Measurements from ENCODE around the gene UBL5. TPM values are rescaled to one million over a fixed set of nuclear protein-coding genes. Genes with fewer than 3 reads are reported as not detected.
"Not testable (repeated sequence)": the region's sequence is repeated elsewhere in the genome, so short reads cannot be mapped to it uniquely, and the experiment has no call there.

UBL5 gene
- total RNA-seq, 1 donor from 2014 or later: 181 TPM

DNA sequence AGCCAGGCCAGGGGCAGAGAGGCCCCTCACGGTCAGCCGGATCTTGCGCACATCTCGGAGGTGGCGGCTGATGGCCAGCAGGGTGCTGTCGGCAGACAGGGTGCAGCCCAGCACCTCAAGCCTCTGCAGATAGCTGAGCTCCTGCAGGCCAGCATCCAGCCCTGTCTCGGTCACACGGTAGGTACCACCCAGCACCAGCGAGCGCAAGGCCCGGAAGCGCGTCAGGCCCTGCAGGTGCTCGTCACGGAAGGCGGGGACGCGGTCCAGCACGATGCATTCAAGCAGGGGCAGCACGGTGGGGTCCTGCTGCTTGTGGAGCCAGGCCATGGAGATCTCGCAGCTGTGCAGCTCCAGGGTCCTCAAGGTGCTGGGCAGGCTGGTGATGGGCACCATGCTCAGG is 16.6 kb upstream of the UBL5 start:
- no peak for DNase-seq (ENCODE audit: low read depth, low spot score)

DNA sequence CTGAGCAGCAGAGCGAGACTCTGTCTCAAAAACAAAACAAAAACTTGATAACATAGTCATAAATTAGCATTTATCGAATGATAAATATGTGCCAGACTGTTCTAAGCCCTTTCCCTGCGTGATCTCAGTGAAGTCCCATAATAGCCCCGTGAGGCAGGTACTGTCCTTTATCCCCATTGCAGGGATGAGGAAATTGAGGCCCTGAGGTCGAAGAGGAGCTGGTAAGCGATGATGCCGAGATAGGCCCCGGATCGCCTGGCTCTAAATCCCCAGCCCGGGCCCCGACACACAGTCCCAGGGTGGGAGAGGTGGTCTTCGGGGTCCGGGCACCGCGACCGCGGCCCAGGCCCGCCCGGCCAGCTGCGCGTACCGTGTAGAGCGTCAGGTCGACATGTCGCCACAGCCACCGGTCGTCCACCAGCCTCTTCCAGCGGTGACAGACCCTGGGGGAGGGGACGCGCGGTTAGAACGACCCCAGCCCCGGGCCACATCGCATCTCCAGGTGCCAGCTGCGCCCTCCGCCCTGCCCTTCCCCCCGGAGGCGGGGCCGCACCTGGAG is 9.5 kb upstream of the UBL5 start:
- no peak for DNase-seq (ENCODE audit: low read depth, low spot score)

DNA sequence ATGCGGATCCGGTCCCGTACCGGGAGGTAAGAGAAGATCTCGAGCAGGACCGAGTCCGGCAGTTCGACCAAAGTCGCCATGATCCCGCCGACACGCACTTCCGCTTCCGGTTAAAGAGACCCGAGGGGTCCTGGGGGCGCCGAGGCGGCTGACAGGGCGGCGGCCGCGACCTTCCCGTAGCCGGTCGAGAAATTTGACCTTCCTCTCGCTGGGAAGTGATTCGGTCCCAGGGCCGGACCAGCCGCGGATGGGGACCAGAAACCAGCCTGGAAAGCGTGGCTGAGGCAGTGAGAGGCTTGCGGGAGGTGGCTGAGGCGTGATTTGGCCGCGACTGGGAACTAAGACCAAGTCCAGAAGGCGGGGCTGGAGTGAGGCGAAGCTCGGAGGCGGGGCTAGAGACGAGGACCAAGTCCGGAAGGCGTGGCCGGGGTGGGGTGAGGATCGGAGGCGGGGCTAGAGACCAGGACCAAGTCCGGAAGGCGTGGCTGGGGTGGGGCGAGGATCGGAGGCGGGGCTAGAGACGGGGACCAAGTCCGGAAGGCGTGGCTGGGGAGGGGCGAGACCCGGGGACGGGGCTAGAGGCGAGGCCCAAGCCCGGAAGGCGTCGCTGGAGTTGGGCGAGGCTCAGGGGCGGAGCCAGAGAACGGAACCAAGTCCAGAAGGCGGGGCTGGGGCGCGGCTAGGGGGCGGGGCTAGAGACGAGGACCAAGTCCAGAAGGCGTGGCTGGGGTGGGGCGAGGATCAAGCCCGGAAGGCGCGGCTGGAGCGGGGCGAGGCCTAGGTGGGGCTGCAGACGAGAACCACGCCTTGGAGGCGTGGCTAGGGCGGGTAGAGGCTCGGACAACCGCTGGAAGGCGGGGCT is 8.8 kb upstream of the UBL5 start, which contains the start of gene FBXL12:
TSS of gene FBXL12 (minus strand) at position 346 of the 862 bp plus-strand sequence. CDS start at position 80, 266 bp downstream.
- DNase-seq (ENCODE audit: low read depth, low spot score): peak; percentile 98

DNA sequence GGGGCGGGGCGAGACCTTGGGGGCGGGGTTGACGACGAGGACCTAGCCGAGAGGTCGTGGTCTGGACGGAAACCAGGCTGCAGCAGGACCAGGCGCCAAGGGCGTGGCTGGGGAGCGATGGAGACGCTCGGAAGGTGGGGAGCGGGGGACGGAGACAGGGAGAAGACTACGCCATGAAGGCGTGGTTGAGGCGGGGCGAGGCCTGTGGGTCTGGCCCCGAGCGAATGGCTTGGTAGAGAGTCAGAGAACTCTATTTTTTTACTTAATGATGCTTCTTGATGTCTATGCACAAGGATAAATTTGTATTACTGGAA is 8.2 kb upstream of the UBL5 start:
- no peak for DNase-seq (ENCODE audit: low read depth, low spot score)

DNA sequence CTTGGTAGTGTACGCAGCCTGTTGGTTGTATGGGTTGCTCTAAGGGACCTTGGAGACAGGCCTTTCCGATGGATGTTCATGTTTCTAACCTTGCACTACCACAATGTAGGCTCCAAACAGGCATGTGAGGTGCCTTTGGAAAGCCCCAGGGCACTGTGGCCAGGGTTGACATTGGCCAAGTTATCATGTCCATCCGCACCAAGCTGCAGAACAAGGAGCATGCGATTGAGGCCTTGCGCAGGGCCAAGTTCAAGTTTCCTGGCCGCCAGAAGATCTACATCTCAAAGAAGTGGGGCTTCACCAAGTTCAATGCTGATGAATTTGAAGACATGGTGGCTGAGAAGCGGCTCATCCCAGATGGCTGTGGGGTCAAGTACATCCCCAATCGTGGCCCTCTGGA is 7.7 kb upstream of the UBL5 start:
- not testable (repeated sequence) for DNase-seq (ENCODE audit: low read depth, low spot score)

GRCh38 chr19:9823816-9824215 is 3.9 kb upstream of the UBL5 start:
- no peak for DNase-seq (ENCODE audit: low read depth, low spot score)

GRCh38 chr19:9828551-9829063 is 889 bp downstream of the UBL5 start:
- DNase-seq (ENCODE audit: low read depth, low spot score): no peak

DNA sequence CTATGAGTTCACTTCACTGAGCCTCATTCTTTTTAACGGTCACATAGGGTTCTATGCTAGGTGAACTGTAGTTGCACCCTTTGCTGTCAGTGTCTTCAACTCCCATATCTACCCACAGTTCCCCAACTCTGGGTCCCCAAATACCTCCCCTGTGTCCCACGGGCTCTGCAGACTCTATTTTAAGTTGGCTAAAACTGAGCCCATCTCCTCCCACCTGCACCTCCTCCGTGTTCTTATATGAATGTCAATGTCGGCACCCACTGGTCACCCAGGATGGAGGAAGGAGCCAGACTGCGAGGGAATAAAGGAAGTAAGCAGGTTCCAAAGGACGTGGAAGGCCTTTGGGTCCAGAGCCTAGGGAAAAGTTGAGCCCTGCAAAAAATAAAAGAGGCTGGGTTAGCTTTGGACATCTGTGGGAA is 6.6 kb downstream of the UBL5 start:
- no peak for DNase-seq (ENCODE audit: low read depth, low spot score)

DNA sequence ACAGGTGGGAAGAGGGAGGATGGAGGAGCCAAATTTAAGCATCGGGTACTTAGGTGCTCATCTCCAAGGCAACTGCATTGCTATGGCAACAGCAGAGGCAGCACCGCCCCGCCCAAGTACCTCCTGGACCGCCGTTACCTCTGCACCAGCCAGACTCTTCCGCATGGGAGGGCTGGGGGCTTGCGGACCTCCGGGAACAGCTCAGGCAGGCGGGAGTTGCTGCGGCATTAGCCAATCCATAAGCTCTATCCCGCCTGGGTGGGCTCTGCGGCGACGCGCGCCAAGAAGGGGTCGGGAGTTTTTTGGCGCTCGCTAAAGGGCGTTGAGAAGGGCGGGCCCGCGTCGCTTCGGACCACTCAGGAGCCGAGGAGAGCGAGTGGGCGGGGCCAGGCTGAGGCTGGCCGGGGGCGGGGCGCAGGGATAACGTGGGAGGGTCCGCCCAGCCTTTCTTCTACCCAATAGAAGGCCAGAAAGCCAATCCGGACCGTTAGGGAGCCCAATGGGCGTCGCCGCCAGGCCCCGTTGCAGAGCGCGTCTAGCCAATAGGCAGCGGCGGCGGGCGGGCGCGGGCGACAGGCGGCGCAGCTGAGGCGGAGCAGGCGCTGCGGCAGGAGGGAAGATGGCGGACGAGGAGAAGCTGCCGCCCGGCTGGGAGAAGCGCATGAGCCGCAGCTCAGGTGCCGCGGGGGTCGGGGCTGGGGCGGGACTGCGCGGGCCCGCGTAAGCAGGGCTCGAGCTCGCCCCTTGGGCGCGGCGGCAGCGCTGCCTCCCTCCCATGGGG is 7.2 kb downstream of the UBL5 start, which contains the start of gene PIN1:
TSS of gene PIN1 (plus strand) at position 593 of the 781 bp plus-strand sequence. CDS start at position 620, 27 bp downstream.
- DNase-seq (ENCODE audit: low read depth, low spot score): peak; percentile 93

- DNase-seq (ENCODE audit: low read depth, low spot score): no peak
These were observed 7.8 kb downstream of the UBL5 start for GRCh38 chr19:9835507-9835949.

GRCh38 chr19:9836021-9836420 is 8.3 kb downstream of the UBL5 start:
- DNase-seq (ENCODE audit: low read depth, low spot score): no peak

- no peak for DNase-seq (ENCODE audit: low read depth, low spot score)
These were observed 10.6 kb downstream of the UBL5 start for GRCh38 chr19:9838324-9838723.

GRCh38 chr19:9839415-9839814 is 11.7 kb downstream of the UBL5 start:
- DNase-seq (ENCODE audit: low read depth, low spot score): no peak

- no peak for DNase-seq (ENCODE audit: low read depth, low spot score)
These were observed 15.3 kb downstream of the UBL5 start for GRCh38 chr19:9842834-9843625.

DNA sequence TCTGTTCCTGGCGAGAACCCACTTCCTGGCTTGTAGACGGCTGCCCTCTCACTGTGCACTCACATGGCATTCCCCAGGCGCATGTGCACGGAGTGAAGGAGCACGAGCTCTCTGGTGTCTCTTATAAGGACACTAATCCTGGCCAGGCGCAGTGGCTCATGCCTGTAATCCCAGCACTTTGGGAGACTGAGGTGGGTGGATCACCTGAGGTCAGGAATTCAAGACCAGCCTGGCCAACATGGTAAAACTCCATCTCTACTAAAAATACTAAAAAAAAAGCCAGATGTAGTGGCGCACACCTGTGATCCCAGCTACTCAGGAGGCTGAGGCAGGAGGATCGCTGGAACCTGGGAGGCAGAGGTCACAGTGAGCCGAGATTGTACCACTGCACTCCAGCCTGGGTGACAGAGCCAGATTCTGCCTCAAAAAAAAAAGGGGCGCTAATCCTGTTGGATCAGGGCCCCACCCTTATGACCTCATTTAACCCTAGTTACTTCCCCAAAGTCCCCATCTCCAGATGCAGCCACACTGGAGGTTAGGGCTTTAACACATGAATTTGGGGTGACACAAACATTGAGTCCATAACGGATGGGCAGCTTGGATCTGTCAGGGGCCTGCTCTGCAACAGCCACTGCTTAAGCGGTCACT is 16.0 kb downstream of the UBL5 start:
- DNase-seq (ENCODE audit: low read depth, low spot score): not testable (repeated sequence)

DNA sequence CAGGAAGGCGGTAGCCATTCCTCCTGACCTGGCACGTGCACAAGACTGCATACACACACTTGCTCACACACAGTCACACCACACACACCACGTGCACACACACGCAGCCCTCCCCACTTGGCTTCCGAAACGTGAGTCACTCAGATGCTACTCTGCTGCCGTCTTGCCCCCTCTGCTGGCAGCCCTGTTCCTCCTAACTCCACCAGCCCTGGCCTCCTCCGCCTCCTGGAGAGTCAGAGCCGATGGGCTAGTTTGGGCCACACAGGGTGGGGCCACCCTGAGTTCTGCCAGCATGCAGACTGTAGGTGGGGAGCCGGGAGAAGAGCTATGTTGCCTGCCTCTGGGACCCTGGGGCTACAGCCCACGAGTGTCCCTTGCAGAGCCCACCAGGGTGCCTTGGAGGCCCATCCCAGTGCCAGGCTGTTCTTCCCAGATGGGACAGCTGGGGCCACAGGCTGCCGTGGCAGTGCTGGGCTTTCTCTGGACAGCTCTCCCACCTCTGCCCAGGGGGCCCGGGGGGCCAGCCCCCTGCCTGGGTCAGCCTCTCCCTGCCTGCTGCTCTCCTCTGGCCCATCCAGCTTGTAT is 19.5 kb downstream of the UBL5 start:
- peak; percentile 69 for DNase-seq (ENCODE audit: low read depth, low spot score)

DNA sequence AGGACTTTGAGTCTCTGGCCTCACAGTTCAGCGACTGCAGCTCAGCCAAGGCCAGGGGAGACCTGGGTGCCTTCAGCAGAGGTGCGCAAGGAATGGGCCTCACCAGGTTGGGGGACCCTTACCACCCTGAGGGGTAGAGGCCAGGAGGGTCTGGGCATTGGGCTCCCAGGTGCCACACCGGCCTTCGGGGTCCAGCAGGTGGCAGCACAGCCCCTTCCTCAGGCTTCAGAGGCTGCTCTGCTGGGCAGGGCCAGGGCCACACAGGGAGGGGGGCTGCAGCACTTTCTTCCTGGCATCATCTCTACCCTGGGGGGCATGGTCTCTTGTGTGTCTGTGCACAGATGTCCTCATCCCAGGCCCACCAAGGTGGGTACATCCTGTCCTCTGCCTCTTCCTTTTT is 20.3 kb downstream of the UBL5 start:
- no peak for DNase-seq (ENCODE audit: low read depth, low spot score)

GRCh38 chr19:9848762-9849161 is 21.0 kb downstream of the UBL5 start:
- DNase-seq (ENCODE audit: low read depth, low spot score): no peak

- no peak for DNase-seq (ENCODE audit: low read depth, low spot score)
These were observed 22.1 kb downstream of the UBL5 start for GRCh38 chr19:9849791-9850190.

Measured in pulmonary artery endothelial cell (primary cell).